Heart right ventricle (tissue), 16 donors: ENCODE measurements around the gene TXNDC17. TPM values are rescaled to one million over a fixed set of nuclear protein-coding genes. Genes with fewer than 3 reads are reported as not detected.

Source experiments
- ATAC-seq, 8 donors: fragments of 200-7000 bp; cut with Tn5 transposase; one replicate each; pipeline ENCODE4 v1.9.1; 2020; ENCODE audit warnings: mild to moderate bottlenecking in 8 of 8, moderate library complexity in 8 of 8, moderate number of reproducible peaks in 1 of 8
- DNase-seq, 2 donors: peaks; one replicate each; pipeline ENCODE4 v3.0.0-alpha.2; 2020
- H3K27ac ChIP-seq, 10 donors: fragments of 200-600 bp; sonication (generic) in 2 of 10; one replicate each; pipeline versions ENCODE4 v1.5.0 to v1.8.0; 2020 to 2022; ENCODE audit warnings: mild to moderate bottlenecking in 3 of 10
- H3K27me3 ChIP-seq, 7 donors: fragments of 200-600 bp; one replicate each; pipeline ENCODE4 v1.8.0; 2021 to 2022; ENCODE audit warnings: mild to moderate bottlenecking in 2 of 7
- H3K36me3 ChIP-seq, 9 donors: fragments of 200-600 bp; sonication (generic) in 1 of 9; one replicate each; pipeline versions ENCODE4 v1.5.0 to v1.8.0; 2020 to 2022; ENCODE audit warnings: mild to moderate bottlenecking in 2 of 9
- H3K4me1 ChIP-seq, 9 donors: fragments of 200-600 bp; sonication (generic) in 1 of 9; one replicate each; pipeline versions ENCODE4 v1.5.0 to v1.8.0; 2020 to 2022; ENCODE audit warnings: mild to moderate bottlenecking in 4 of 9
- H3K4me3 ChIP-seq, 10 donors: fragments of 200-600 bp; sonication (generic) in 2 of 10; one replicate each; pipeline versions ENCODE4 v1.5.0 to v1.8.0; 2020 to 2022; ENCODE audit warnings: mild to moderate bottlenecking in 7 of 10, moderate library complexity in 2 of 10
- H3K9me3 ChIP-seq, 11 donors: fragments of 200-600 bp in 10 of 11; sonication (generic) in 2 of 11; one replicate each; pipeline versions ENCODE4 v1.5.0 to v1.8.0; 2013 to 2022; ENCODE audit warnings: mild to moderate bottlenecking in 2 of 11, control low read depth in 1 of 11, moderate library complexity in 1 of 11
- WGBS, 2 donors: extraction: QIAGEN DNeasy Blood & Tissue Kit; methylation state at CpG; one replicate each; pipeline ENCODE4 v1.1.7; 2013; ENCODE audit warnings: inconsistent platforms in 1 of 2; 5-methylcytosine and 5-hydroxymethylcytosine counted together
- intact Hi-C, 10 donors: fragments of 100-400 bp; cut with DNase I; formaldehyde crosslinking; loops; one replicate each; pipeline versions ENCODE4 v1.11.1 to v1.14.2; 2022
- polyA plus RNA-seq, 2 donors: library from polyadenylated mRNA; stranded (reverse); fragments of 200-250 nt; gene quantifications; one replicate each; pipeline ENCODE4 v1.2.3, GENCODE V29; 2013
- total RNA-seq, 10 donors: library from RNA; stranded (reverse); fragmentation: NEBNext Ultra II Directional in 3 of 10; extraction: Animal tissue kit (Norgen Biotek cat#: 25700) in 3 of 10; gene quantifications; one replicate each; pipeline versions ENCODE4 v1.2.1 to v1.2.4, GENCODE V29; 2021 to 2023
- TF ChIP-seq, protein P1 (sequence below), 9 donors: fragments of 200-600 bp; sonication (generic) in 2 of 9; IDR thresholded peaks; one replicate each; pipeline versions ENCODE4 v1.5.0 to v1.8.0; 2021 to 2022; ENCODE audit warnings: antibody characterized with exemption in 9 of 9, mild to moderate bottlenecking in 5 of 9, moderate library complexity in 1 of 9
- donor health status: Arrhythmogenic right ventricular cardiomyopathy.
- donor health status: ischemic (EF 13 %, LVEDD 7.1; RV severe dilation, severe dysfunction).
- donor health status: healthy with polysubstance abuse.
- donor health status: DM: no; HTN: yes; CAD: no.
- donor health status: DM: no; HTN: no; CAD: no.
- donor health status: ischemic (EF 25% LVEDD 6.9; RV normal size, moderate dysfunction).
- donor health status: ischemic (EF 25% LVEDD 5.7; RV mildly dilated, moderate dysfunction).
- donor health status: healthy.
- donor health status: DM: yes; HTN: yes; CAD: no.
- donor health status: Ischemic cardiomyopathy.
- donor health status: ischemic (EF 35%, LVEDD 5.7; RV mildly dilated, moderate dysfunction).
- donor health status: nonischemic (EF 11% LVEDD 7.7; RV severe dilation, severe dysfunction).
- donor health status: DM: yes; HTN: yes; CAD: no.
- donor health status: PGD.
- donor health status: ischemic (EF 29% LVEDD 5.4; RV normal size, mild dysfunction).
- donor health status: nonischemic (EF 23%, LVEDD 6.1; RV moderate dilation, normal function).

Gene TXNDC17
- total and polyA plus RNA-seq, 12 donors, result 33.3 to 172 (median 43.7) TPM

- H3K4me1 ChIP-seq, result peaks cover 6 to 32% (median 29%) of the 10 kb centered on the region in 9 donors
- intact Hi-C loops, result loop anchor here in 2 of 10 donors (10.0 kb wide), 1 partner anchor 167 kb away; no protein-coding TSS in a partner anchor
- 3% methylated on average over 20 of the region's 20 CpGs for WGBS, 2 donors
These were observed 495 bp downstream of the TXNDC17 start for GRCh38 chr17:6641247-6641863.

DNA sequence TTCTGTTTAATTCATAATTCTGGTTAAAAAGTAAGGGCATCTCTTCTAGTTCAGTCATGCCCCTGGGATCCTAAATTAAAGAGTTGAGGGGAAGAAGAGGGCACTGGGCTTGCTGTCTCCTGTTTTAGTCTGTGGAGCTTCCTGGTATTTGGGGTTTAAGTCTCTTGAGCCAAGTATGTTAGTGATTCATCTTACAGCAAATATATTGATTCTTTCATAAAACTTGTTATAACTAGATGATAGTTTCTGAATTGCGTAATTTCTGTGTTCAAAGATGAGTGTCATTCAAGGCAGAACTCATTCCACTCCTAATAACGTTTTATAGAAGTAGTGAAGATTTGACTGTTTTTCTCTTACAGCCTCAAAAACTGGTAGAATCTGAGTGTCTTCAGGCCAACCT is 1.7 kb downstream of the TXNDC17 start:
- TF ChIP-seq, protein P1, sequence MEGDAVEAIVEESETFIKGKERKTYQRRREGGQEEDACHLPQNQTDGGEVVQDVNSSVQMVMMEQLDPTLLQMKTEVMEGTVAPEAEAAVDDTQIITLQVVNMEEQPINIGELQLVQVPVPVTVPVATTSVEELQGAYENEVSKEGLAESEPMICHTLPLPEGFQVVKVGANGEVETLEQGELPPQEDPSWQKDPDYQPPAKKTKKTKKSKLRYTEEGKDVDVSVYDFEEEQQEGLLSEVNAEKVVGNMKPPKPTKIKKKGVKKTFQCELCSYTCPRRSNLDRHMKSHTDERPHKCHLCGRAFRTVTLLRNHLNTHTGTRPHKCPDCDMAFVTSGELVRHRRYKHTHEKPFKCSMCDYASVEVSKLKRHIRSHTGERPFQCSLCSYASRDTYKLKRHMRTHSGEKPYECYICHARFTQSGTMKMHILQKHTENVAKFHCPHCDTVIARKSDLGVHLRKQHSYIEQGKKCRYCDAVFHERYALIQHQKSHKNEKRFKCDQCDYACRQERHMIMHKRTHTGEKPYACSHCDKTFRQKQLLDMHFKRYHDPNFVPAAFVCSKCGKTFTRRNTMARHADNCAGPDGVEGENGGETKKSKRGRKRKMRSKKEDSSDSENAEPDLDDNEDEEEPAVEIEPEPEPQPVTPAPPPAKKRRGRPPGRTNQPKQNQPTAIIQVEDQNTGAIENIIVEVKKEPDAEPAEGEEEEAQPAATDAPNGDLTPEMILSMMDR (IDR thresholded peaks at IDR 0.05), result no peak
- no peak overlapping the region for H3K4me3 ChIP-seq
- no peak overlapping the region for H3K27ac ChIP-seq
- intact Hi-C loops, result loop anchor here in 2 of 10 donors (10.0 kb wide), 1 partner anchor 168 kb away; no protein-coding TSS in a partner anchor
- peaks cover 6 to 37% (median 29%) of the 10 kb centered on the region in 9 donors for H3K4me1 ChIP-seq
- no peaks in the 10 kb centered on the region for H3K27me3 ChIP-seq
- 52 to 71% methylated on average over 2 of the region's 2 CpGs for WGBS, 2 donors
- DNase-seq, result no peak
- H3K36me3 ChIP-seq, result peaks cover 0 to 55% (median 12%) of the 10 kb centered on the region in 9 donors
- no peak for ATAC-seq
- no peaks in the 10 kb centered on the region for H3K9me3 ChIP-seq

More at GRCh38 chr17:6641247-6641863, 495 bp downstream of the TXNDC17 start:
- Histone ChIP-seq H3K4me3 (peak overlapping the region; percentile 75 to 98 (median 86)), H3K36me3 (peaks cover 0 to 43% (median 12%) of the 10 kb centered on the region in 9 donors), H3K27ac (peak overlapping the region; percentile 74 to 95 (median 88)), H3K27me3 (no peaks in the 10 kb centered on the region), H3K9me3 (no peaks in the 10 kb centered on the region)
- ATAC-seq (peak in 5 of 8 donors; percentile 1 to 13 (median 6)), DNase-seq (no peak)
- TF ChIP-seq, protein P1 (IDR thresholded peaks at IDR 0.05), result no peak

GRCh38 chr17:6643451-6644125 is 2.7 kb downstream of the TXNDC17 start:
- ATAC-seq (no peak), DNase-seq (no peak)
- Histone ChIP-seq H3K36me3 (peaks cover 0 to 65% (median 12%) of the 10 kb centered on the region in 9 donors), H3K27me3 (no peaks in the 10 kb centered on the region), H3K4me3 (no peak overlapping the region), H3K27ac (no peak overlapping the region), H3K9me3 (no peaks in the 10 kb centered on the region), H3K4me1 (peaks cover 6 to 40% (median 29%) of the 10 kb centered on the region in 9 donors)
- TF ChIP-seq, protein P1 (IDR thresholded peaks at IDR 0.05), result no peak
- intact Hi-C loops, result loop anchor here in 2 of 10 donors (10.0 kb wide), 1 partner anchor 169 kb away; no protein-coding TSS in a partner anchor
- WGBS, 2 donors, result 82 to 89% methylated on average over 5 of the region's 5 CpGs

GRCh38 chr17:6648181-6648580 is 7.3 kb downstream of the TXNDC17 start:
- peaks cover 8 to 48% (median 27%) of the 10 kb centered on the region in 9 donors for H3K4me1 ChIP-seq
- TF ChIP-seq, protein P1 (IDR thresholded peaks at IDR 0.05), result peak in 1 of 9 donors; percentile 21

More at GRCh38 chr17:6648181-6648580, 7.3 kb downstream of the TXNDC17 start:
- H3K9me3 ChIP-seq, result no peaks in the 10 kb centered on the region
- intact Hi-C loops, result loop anchor here in 2 of 10 donors (10.0 kb wide), 1 partner anchor 173 kb away; no protein-coding TSS in a partner anchor
- H3K27me3 ChIP-seq, result peaks cover 0 to 14% (median 0%) of the 10 kb centered on the region in 7 donors
- H3K4me3 ChIP-seq, result no peak overlapping the region
- ATAC-seq, result no peak
- no peak for DNase-seq
- no peak overlapping the region for H3K27ac ChIP-seq
- peaks cover 0 to 71% (median 12%) of the 10 kb centered on the region in 9 donors for H3K36me3 ChIP-seq
